ENCODE results near the gene DMRT2.

DNA sequence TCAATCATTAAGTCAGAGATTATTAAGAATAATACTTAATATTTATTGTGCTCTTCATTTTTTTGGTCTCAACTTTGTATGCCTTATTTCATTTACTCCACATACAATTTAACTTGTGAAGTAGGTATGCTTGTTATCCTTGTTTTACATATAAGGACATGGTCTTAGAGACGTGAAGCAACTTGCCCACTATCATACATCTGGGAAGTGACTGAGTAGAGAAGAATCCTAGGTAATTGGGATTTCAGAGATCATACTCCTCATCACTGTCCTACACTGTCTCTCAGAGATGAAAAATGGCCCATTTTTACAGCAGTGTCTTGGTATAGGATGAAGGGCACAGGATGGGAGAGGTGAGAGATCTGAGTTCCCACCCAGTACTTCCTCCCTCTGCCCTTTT is 23.3 kb downstream of the DMRT2 start:
- TF ChIP-seq, protein P1, sequence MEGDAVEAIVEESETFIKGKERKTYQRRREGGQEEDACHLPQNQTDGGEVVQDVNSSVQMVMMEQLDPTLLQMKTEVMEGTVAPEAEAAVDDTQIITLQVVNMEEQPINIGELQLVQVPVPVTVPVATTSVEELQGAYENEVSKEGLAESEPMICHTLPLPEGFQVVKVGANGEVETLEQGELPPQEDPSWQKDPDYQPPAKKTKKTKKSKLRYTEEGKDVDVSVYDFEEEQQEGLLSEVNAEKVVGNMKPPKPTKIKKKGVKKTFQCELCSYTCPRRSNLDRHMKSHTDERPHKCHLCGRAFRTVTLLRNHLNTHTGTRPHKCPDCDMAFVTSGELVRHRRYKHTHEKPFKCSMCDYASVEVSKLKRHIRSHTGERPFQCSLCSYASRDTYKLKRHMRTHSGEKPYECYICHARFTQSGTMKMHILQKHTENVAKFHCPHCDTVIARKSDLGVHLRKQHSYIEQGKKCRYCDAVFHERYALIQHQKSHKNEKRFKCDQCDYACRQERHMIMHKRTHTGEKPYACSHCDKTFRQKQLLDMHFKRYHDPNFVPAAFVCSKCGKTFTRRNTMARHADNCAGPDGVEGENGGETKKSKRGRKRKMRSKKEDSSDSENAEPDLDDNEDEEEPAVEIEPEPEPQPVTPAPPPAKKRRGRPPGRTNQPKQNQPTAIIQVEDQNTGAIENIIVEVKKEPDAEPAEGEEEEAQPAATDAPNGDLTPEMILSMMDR (conservative IDR thresholded peaks at IDR 0.05): no peak
- TF ChIP-seq ZFX (IDR thresholded peaks at IDR 0.05): no peak
